CD4-positive, alpha-beta T cell treated with Interleukin-6 for 4 hours (primary cell): ENCODE measurements around the gene COL7A1.
A peak's percentile ranks its signal among the peaks of the same experiment; 100 is the strongest.
"Not testable (repeated sequence)": the region's sequence is repeated elsewhere in the genome, so short reads cannot be mapped to it uniquely, and the experiment has no call there.

Source experiments
- DNase-seq: peaks from one replicate; pipeline ENCODE4 v3.0.0-alpha.2; 2020; ENCODE audit warnings: mixed read lengths

The COL7A1 gene

DNA sequence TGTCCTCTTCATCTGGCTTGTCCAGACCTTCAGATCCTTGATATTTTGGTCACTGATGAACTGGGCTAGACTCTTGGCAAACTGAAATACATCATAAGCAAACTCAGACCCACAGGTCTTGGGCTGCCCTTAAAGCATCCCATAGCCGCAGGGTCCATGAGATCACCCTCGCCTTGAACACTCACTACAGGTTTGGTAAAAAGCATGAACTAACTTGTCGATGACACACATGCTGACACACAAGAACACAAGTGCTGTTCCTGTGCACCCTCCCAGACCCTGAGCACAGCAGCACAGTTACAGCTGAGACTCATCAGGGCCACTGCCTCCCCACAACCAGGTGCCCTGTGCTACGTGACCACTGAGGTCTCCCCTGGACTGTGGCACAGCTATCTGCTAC is 59.6 kb downstream of the COL7A1 start:
- DNase-seq: no peak

DNA sequence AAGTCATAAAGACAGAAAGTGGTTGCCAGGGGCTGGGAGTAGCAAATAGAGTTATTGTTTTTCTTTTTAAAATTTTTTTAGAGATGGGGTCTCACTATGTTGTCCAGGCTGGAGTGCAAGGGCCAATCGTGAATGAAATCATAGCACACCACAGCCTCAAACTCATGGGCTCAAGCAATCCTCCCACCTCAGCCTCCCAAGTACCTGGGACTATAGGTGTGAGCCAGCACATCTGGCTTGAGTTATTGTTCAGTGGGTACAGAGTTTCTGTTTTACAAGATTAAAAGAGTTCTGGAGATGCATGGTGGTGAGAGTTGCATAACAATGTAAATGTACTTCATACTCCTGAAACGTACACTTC is 62.2 kb downstream of the COL7A1 start:
- DNase-seq: no peak

DNA sequence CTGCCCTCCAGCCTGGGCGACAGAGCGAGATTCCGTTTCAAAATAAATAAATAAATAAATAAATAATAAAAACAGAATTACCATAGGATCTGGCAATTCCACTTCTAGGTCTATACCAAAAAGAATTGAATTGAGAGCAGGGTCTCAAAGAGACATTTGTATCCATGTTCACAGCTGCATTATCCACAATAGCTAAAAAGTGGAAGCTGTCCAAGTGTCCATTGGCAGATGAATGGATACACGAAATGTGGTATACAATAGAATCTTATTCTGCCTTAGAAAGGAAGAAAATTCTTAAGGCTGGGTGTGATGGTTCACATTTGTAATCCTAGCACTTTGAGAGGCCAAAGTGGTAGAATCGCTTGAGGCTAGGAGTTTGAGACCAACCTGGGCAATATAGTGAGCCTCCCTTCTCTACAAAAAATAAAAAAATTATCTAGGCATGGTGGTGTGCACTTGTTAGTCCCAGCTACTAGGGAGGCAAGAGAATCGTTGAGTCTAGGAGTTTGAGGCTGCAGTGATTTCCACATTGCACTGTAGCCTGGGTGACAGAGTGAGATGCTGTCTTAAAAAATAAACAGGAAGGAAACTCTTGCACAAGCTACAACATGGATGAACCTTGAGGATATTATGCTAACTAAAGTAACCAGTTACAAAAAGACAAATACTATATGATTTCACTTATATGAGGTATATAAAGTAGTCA is 62.7 kb downstream of the COL7A1 start:
- no peak for DNase-seq

DNA sequence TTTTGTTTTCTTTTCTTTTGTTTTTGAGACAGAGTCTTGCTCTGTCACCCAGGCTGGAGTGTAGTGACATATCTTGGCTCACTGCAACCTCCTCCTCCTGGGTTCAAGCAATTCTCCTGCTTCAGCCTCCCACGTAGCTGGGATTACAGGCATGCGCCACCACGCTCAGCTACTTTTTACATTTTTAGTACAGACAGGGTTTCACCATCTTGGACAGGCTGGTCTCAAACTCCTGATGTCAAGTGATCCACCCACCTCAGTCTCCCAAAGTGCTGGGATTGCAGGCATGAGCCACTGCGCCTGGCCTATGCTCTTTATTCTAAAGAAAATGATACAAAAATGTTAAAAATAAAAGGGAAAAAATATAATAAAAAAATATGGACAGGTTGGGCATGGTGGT is 64.4 kb downstream of the COL7A1 start:
- DNase-seq: not testable (repeated sequence)

DNA sequence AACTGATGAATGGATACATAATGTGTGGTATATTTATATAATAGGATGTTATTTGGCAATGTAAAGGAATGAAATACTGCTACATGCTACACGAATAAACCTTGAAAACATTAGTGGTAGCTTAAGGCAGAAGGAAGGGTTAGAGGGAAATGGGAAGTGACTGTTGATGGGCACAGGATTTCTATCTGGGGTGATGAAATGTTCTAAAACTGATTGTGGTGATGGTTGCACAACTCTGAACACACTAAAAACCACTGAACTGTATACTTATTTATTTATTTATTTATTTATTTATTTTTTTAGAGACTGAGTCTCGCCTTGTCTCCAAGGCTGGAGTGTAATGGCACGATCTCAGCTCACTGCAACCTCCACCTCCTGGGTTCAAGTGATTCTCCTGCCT is 66.4 kb downstream of the COL7A1 start:
- no peak for DNase-seq

DNA sequence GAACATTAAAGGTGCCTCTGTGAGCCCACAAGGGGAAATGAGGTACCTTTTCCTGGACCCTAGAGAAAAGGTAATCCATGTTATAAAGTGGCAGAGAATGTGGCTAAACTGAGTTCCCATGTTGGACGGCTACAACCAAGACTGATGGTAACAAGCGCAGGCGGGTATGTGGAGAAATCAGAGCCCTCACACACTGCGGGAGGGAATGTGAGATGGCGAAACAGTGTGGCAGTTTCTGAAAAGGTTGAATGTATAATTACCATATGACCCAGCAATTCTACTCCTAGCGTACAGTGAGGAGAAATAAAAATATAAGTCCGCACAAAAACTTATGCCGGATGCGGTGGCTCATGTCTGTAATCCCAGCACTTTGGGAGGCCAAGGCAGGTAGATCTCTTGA is 67.1 kb downstream of the COL7A1 start:
- DNase-seq: no peak

DNA sequence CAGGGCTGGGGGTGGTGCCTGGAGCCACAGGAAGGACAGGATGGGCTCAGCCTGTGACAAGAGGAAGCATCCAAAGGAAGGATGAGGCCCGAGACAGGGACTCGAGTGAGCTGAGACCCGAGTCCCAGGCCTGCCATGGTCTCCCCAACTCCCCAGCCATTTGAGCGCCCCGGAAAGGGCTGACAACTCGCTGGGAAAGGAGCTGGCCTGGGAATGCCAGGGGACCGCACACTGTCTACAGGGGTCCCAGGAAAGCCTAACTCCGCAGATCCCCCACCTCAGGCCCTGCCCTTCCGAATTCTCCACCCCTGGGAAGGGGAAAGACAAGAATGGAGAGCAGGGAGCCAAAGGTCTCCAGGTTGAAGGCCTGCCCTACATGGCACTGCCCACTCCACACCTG is 70.2 kb downstream of the COL7A1 start:
- DNase-seq: no peak

DNA sequence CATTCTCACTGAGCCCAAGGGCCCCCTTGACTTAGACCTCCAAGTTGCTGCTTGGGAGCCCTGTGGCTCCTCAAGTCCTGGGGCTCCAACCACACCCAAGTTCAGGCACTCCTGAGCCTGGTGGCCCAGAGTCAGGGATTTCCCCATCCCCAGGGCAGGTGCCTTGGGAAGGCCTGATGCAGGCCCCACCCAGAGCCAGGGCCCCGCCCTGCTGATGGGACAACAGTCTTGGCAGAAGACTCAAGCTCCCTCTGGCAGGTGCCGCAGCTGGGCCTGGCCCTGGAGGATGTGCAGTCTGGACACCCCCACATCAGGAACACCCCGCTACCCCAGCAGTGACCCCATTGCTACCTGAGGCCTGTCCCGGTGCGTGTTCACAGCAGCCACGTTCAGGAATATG is 73.5 kb downstream of the COL7A1 start:
- DNase-seq: no peak

DNA sequence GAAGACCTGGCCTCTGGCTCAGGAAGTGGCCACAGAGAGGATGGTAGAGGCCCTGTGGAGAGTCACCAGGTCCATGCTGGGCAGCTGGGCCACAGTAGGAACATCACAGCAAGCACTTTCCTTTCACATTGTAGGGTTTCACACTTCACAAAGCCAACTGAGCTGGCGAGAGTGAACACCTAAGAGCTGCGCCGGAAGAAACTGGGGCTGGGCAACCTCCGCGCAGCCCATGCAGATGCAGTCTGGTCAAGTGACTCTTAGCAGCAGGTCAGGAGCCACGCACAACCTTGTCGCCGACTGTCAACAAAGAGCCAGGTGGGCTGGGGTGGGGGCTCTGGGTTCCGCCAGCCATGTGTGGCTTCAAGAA is 75.9 kb downstream of the COL7A1 start:
- DNase-seq: no peak

DNA sequence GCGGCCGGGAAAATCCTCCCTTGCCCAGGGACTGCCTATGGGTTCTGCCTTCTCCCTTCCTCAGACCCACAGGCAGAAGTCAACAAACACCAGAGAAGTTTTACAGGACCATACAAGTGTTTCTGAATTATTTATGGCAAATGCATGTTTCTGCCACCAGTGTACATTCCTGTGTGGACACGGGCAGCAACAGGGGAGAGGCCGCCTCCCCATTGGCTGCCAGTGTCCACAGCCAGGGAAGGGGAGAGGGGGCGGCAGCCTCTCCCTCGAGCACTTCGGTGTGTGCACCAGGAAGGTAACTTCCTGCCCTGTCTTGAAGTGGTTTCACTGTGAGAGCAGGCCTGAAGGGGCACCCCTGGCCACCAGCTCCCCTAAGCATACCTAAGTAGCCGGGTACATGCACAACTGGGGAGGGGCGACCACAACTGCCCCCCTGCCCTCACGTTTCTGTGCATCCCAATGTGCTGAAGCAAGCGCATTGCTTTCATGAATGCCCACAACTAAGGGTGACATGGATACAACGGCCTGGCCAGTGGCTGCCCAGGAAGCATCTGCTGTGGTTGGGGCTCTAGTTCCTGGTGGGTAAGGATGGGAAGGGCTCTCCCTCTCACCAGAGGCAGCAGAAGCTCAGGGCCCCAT is 76.4 kb downstream of the COL7A1 start:
- peak; percentile 36 for DNase-seq

DNA sequence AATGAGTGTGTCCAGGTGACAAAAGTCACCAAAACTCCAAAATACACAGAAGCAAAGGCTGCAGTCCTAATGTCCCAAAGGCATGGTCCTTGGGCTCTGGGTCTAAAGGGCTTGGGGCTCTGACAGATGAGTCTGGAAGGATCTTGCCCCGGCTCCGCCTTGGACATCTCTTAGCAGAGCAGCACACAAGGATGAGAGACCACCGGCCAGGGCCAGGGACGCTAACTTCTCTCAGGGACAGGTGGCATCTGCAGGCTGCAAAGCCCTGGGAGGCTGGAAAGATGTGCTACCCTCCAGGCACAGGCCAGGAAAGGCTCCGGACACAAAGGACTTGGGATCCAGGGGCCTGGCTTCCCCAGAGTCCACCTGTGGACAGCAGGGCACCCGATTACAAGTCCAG is 77.1 kb downstream of the COL7A1 start:
- DNase-seq: no peak

DNA sequence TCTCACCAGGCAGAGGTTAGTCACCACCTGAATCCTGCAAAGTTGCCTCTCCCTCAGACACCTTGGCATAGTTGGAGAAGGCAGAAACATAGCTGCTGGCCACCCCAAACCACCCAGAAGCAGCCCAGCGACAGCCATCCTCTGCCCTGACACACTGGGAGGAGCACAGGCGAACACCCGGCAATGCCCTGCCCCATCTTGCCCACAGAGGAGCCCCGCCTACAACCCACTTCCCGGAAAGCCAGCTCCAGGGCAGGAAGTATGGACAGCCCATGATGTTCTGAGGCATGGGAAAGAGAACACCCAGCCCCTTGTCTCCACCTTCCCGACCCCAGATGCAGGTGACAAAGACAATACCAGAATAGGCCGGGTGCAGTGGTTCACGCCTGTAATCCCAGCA is 78.6 kb downstream of the COL7A1 start:
- peak; percentile 58 for DNase-seq

DNA sequence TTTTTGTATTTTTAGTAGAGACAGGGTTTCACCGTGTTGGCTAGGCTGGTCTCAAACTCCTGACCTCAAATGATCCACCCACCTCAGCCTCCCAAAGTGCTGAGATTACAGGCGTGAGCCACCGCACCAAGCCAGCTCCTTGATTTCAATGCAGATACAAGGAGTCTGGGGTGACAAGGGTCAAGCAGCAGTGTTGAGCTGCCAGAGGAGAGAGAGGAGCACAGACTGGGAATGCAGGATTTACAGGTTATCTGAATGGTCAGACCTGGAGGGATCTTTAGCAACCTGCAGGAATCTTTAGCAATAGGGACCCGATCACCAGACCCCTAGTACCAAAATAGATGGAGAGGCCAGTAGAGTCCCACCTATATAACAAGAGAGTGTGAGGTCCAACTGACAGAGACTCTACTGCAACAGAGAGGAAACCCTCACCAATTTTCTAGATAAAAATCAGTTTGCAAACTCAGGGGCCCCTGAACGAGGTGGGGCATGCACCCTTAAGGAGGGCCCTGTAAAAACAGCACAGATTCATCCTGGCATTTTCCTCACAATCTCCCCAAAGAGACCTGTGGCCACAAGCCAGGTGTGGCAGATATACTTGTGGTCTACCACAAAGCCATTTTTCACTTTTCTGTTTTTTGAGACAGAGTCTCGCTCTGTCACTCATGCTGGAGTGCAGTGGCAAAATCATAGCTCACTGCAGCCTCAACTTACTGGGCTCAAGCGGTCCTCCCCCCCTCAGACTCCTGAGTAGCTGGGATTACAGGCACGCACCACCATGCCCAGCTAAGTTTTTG is 80.5 kb downstream of the COL7A1 start:
- DNase-seq: peak; percentile 58
